ENCODE results near the gene F2R. TPM values are rescaled to one million over a fixed set of nuclear protein-coding genes. Genes with fewer than 3 reads are reported as not detected.

F2R gene
- total RNA-seq, 1 donor from 2014 or later = 105 TPM

DNA sequence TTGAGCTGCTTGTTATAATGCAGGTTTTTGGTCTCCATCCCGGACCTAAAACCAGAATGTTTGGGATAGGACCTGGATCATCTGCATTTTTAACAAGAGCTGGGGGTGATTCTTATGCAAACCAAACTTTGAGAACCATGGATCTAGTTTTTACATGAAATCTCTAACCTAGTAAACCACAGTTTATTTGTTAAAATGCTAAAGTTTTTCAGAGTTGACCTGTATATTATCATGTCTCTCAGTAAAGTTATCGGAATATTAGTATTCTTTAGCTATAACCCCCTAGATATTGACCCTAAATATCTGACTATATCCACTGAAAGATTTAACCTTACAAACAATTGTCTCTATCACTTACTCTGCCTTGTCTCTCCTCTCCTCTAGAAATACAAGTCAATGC lies 28.7 kb downstream of the F2R start:
- no peak for TF ChIP-seq CTCF (IDR thresholded peaks at IDR 0.05; ENCODE audit: insufficient read depth, low read length, poor library complexity, severe bottlenecking)
- DNase-seq (ENCODE audit: low read depth) = no peak
- H3K4me3 ChIP-seq (ENCODE audit: low read depth, low read length) = no peak overlapping the region
- H3K36me3 ChIP-seq (ENCODE audit: control insufficient read depth, insufficient read depth, low read length) = no peaks in the 10 kb centered on the region
- H3K27me3 ChIP-seq (ENCODE audit: control insufficient read depth, insufficient read depth, low read length) = no peaks in the 10 kb centered on the region

- no peak for DNase-seq (ENCODE audit: low read depth)
- no peaks in the 10 kb centered on the region for H3K27me3 ChIP-seq (ENCODE audit: control insufficient read depth, insufficient read depth, low read length)
- no peak overlapping the region for H3K4me3 ChIP-seq (ENCODE audit: low read depth, low read length)
- TF ChIP-seq CTCF (IDR thresholded peaks at IDR 0.05; ENCODE audit: insufficient read depth, low read length, poor library complexity, severe bottlenecking) = no peak
- H3K36me3 ChIP-seq (ENCODE audit: control insufficient read depth, insufficient read depth, low read length) = no peaks in the 10 kb centered on the region
Measured at GRCh38 chr5:76745670-76746069, 29.7 kb downstream of the F2R start.

DNA sequence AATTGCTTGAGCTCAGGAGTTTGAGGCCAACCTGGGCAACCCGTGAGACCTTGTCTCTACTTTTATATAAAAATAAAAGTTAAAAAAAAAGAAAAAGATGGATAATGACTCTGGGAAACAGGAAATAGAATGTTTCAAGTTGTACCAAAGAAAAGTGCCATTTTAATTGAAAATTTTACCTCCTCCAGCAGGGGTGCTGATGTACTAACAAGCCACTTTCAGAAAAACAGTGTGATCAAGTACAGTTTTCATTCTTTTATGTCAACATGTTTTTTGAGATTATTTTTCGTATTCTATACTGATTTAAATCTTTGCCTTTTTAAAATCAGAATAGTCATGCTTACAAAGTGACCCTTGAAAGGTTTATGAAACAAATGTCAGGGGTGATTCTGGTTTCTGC lies 30.8 kb downstream of the F2R start:
- H3K4me3 ChIP-seq (ENCODE audit: low read depth, low read length) = no peak overlapping the region
- DNase-seq (ENCODE audit: low read depth) = no peak
- H3K27me3 ChIP-seq (ENCODE audit: control insufficient read depth, insufficient read depth, low read length) = no peaks in the 10 kb centered on the region
- H3K36me3 ChIP-seq (ENCODE audit: control insufficient read depth, insufficient read depth, low read length) = no peaks in the 10 kb centered on the region
- no peak for TF ChIP-seq CTCF (IDR thresholded peaks at IDR 0.05; ENCODE audit: insufficient read depth, low read length, poor library complexity, severe bottlenecking)

DNA sequence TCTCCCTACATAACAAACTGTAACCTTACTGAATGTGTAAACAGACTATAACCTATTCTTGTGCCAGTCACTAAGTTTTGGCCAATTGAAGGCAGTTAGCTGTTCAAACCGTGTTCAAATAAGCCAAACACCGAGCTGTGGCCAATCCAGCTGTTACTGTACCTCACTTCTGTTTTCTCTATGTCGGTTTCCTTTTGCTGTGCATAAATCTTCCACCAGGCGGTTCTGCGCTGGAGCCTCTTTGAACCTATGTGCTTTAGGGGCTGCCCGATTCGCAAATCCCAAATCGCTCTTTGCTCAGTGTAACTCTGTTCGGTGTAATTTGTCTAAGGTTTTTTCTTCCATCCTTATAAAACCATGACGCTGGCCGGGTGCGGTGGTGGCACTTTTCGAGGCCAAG lies 31.8 kb downstream of the F2R start:
- no peak for DNase-seq (ENCODE audit: low read depth)
- TF ChIP-seq CTCF (IDR thresholded peaks at IDR 0.05; ENCODE audit: insufficient read depth, low read length, poor library complexity, severe bottlenecking) = no peak
- Histone ChIP-seq H3K36me3 (ENCODE audit: control insufficient read depth, insufficient read depth, low read length) (no peaks in the 10 kb centered on the region), H3K27me3 (ENCODE audit: control insufficient read depth, insufficient read depth, low read length) (no peaks in the 10 kb centered on the region), H3K4me3 (ENCODE audit: low read depth, low read length) (no peak overlapping the region)

DNA sequence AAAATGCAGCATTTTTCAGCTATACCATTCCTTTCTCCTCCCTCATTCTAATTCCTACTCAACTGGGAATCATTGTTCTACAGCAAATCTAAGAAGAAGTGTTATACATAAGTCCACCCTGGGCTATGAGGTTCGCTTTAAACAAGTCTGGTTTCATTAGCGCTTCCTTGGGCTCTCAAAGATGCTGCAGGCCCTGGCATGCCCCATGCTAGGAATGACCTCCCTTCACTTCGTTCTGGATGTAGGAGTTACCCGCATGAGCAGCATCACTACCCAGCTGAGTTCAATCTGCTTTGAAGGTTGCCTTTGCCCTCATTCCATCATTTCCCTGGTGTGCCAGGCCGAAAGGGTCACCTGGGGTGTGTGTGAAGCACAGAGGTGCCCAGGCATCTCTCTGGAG lies 35.4 kb downstream of the F2R start:
- Histone ChIP-seq H3K36me3 (ENCODE audit: control insufficient read depth, insufficient read depth, low read length) (no peaks in the 10 kb centered on the region), H3K27me3 (ENCODE audit: control insufficient read depth, insufficient read depth, low read length) (no peaks in the 10 kb centered on the region), H3K4me3 (ENCODE audit: low read depth, low read length) (no peak overlapping the region)
- DNase-seq (ENCODE audit: low read depth) = no peak
- TF ChIP-seq CTCF (IDR thresholded peaks at IDR 0.05; ENCODE audit: insufficient read depth, low read length, poor library complexity, severe bottlenecking) = no peak

DNA sequence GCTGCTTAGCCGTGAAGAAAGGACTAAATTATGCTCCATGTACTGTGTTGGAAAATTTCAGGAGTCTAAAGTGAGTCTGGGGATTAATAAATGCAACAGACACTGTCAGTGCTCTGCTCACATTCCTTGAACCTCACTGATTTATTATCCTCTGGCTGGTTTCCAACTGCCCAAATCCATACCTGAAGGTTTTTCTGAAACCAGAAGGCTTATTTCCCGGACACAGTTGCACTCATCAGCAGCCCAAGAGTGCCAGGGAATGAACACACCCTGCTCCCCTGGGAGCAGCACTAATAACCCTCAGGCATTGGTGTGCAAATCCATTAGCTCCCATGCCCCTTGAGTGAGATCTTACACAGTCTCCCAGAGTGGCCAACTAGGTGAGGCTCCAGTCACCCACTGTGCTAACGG lies 38.7 kb downstream of the F2R start:
- no peak for DNase-seq (ENCODE audit: low read depth)
- no peak for TF ChIP-seq CTCF (IDR thresholded peaks at IDR 0.05; ENCODE audit: insufficient read depth, low read length, poor library complexity, severe bottlenecking)
- Histone ChIP-seq H3K4me3 (ENCODE audit: low read depth, low read length) (no peak overlapping the region), H3K36me3 (ENCODE audit: control insufficient read depth, insufficient read depth, low read length) (no peaks in the 10 kb centered on the region), H3K27me3 (ENCODE audit: control insufficient read depth, insufficient read depth, low read length) (no peaks in the 10 kb centered on the region)
